GM21576 (cell line): ENCODE results near the gene NIM1K.
"Not testable (repeated sequence)": the region's sequence is repeated elsewhere in the genome, so short reads cannot be mapped to it uniquely, and the experiment has no call there.

Experiments used
- ATAC-seq: cut with Tn5 transposase; IDR thresholded peaks from one replicate; pipeline ENCODE4 v1.9.1; 2021; ENCODE audit warnings: mild to moderate bottlenecking, moderate library complexity; ENCODE audit not compliant: unreplicated experiment

NIM1K gene

DNA sequence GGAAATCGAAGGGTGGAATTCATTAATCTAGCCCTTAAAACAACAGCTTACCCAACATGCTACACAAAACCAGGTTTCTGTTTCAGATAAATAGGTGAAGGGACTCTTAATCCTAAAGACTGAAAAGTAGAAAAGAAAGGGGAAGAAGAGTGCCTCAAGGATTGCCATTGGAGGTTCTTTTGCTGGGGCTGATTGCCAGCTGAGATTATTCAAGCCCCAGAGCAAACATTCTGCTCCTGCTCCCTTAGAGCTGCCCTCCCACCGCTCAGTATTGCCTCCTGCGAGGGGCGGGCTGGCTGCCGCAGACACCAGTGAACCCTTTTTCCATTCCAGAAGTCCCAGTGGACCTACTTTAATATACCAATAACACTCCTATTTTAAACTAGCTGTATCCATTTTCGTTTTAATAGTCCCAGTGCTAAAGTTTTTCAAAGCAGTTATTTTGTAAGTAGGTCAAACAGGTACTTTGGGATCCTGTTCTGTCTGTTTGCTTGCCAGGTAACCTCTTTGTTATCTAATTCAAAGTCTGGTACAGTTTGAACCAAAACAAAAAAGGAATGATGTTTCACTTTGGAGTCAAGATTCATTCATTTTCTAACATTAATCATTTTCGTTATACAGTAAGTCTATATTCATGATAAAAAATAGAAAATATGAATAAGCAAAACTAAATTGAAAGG lies 82.5 kb downstream of the NIM1K start:
- ATAC-seq = no peak

DNA sequence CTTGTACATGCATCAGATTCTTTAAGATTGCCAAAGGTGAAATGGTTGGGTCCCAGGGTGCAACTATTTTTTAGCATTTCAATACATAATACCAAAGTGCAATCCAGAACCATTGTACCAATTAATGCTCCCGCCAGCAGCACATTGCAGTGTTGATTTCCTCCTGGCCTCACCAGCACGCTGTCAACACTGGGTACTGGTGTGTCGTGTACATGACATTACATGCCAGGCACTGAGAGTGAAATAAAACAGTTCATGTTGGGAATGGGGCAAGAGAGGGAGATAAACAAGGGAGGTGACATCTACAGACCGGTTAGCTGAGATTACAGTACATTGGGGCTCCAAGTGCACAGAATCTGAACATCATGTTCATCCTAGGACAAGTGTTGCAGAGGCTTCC lies 83.4 kb downstream of the NIM1K start:
- no peak for ATAC-seq

DNA sequence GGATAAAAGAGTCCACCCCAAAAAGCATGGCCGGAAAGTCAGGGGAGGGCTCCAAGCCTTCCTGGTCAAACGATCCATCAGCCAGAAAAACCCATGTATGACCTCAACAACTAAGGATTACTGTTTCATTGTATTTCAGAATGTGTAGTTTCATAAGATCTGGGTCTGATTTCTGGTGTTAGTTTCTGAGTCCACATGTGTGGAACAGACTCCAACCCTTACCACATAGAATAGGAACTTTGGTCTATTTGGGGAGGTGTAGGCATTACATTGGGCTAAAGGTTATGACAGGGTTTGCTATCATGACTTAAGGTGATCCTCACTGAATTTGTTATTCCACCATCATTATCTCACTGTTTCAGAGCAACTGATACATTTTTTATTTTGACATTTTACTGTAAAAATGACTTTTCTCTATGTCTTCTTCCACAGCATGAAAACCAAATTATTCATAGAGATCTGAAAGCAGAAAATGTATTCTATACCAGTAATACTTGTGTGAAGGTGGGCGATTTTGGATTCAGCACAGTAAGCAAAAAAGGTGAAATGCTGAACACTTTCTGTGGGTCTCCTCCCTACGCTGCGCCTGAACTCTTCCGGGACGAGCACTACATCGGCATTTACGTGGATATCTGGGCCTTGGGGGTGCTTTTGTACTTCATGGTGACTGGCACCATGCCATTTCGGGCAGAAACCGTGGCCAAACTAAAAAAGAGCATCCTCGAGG lies 87.7 kb downstream of the NIM1K start:
- ATAC-seq = no peak

DNA sequence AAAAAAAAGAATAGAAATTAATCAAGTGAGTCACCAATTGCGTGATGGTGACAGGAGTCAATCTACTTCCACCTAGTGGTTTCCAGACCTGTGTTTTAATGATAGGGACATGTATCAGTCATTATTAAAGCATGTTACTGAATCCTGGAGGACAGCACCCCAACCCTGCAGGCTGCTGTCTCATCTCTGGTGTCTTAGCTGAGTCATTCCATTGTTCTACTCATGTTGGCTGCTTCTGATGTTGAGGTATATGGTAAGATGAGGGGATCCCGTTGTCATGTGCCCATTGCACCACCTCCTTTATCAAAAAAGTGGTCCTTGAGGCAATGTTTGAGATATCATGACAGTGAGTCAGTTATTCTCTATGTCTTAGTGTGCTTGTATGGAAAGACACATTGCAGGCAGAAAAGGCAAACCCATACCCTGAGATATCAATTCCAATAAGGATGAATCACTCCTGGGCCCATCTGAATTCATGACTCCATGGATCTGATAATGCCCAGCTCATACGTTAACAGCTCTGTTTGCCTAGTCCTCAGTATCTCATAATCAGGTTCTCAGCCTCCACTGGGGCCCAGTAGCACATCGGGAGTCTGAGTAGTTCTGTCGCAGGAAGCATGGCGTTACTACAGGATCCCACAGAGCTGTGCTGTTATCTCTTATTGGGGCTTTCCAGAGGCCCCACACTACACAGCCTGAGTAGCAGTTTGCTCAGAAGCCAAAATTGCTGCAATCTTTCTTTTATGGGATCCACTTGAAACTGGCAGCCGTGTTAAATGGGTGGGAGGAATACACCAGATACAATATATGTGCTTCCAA lies 90.0 kb downstream of the NIM1K start:
- ATAC-seq = no peak

DNA sequence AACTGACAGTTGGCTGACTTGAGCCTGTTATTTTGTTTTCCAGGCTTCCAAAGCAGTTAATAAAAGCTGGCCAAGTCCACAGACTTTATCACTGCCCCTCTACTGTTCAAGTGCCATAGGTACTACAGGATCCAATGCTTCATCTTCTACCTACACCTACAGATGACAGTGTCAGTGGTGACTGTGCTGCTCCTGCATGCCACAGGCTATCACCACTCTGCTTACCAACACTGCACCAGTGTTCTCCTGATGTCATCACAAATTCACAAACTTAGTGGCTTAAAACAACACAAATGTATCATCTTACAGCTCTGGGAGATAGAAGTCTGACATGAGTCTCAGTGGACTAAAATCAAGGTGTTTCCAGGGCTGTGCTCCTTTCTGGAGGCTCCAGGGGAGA lies 94.6 kb downstream of the NIM1K start:
- ATAC-seq = no peak

DNA sequence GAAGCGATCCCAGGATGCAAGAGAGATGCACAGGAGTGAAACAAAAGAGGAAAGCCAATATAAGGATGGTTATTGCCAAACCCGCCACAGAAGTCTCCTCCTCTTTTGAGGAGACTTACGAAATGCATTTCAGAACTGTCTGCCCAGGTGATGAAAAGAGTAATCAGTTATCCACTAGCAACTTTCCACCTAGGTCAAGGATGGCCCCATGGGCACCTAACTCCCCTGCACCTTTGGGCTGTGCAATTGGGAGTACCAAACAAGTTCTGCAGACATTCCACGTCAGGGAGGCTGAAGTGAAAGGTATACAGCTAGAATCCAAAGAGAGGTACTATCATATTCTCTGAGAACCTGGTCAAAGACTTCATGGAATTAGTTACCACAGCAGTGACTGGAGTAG lies 95.5 kb downstream of the NIM1K start:
- ATAC-seq = no peak

DNA sequence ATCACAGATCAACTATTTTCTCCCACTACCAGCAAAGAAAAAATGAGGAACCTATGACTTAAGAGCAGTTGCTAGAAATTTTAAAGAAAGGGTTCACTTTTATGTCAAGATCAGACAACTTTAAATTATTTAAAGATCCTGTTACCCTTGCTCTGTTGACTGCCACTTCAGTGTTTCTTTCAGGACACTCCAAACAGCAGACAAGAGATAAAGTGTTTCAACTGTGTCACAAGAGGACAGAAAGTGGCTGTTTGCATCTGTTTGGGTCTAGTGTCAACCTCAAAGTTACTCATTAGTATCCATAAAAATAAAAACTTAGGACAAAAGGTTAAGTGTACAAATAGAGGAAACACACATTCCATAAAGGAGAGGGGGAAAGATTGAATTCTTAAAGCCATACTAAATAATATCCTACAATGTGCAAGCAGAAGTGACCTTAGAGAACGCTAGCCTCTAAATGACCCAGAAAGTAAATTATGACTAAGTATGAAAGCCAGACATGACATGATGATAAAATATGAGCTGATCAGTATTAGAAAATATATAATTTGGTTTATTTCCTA lies 96.3 kb downstream of the NIM1K start:
- no peak for ATAC-seq

DNA sequence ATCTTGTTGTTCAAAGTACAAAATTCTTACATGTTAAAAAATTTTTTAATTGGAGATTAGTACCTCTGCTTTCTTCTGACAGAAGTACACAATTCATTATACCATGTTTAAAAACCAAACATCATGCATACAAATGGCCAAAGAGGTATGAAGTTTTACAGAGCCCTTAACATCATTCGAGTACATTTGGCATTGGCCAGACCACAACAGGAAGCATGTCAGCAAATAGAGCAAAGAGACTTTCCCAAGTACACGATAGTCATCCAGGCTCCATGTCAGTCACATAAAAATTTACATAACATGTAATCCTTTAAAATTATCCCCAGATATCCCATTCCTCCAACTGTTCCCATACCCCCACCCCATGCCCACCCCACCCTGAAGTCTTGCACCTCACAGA lies 98.7 kb downstream of the NIM1K start:
- ATAC-seq = no peak

DNA sequence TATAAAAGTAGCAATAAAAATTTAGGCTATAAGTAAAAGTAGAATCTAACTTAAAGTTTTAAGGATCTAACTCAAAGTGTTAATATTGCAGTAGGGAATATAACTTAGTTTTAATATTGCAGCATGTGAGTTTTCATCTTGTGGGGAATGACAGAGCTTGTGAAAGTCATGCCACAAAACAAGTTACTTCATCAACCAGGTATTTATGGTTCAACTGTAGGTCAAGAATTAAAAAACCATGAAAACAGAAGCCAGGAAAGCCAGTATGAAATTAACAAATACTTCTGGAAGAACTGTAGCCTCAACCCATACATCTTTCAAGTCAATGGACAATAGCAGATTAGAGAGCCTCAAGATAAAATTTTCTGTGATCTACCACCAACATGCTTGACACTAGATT lies 102.2 kb downstream of the NIM1K start:
- ATAC-seq = no peak

DNA sequence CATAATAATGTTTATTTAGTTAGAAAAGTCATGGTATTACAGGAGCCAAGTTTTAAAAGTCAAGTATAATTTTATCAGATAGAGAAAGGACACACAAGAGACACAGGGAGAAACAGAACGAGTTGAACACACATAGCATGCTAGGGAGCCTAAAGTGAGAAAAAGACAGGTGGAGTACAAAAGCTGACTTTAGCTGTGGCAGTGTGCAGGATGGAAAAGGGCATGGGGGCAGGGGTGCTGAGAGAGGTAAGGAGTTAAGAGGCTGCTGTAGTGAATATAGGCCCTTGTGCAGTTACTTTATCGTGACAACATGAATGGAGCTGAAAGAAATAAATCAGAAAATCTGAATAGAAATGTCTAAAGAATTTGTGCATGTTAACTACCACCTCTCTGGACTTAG lies 103.2 kb downstream of the NIM1K start:
- no peak for ATAC-seq

DNA sequence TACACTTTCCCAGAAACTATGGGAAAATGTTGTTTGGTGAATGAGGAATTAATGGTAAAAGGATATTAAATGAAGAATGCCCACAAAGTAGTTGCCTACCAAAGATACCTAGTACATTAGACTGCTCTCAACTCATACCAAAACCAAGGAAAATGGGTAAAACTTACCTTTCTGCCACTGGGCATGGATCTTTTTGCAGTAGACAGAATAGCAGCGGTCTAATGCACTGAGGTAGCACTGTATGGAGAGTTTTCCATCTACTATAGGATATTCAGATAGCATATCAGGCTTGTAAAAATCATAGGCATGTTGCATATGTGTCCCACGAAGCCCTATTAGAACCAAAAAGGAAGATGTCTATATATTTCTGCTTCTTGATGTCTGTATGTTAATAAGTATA lies 104.8 kb downstream of the NIM1K start:
- no peak for ATAC-seq

DNA sequence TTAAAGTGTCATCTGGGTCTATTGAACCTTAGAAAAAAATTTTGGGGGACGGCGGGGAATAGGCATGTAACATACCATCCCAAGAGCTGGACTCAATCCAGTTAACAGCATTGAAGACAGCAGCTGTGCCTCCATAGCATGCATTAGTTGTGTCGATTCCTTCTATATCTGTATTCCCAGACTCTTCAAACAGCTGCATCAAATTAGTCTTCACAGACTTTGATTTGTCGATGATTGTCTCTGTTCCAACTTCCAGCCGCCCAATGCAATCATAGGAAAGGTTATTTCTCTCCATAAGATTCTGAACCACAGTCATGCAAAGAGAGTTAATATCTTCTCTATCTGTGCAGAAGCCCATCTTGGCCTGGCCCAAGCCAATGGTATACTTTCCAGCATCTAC lies 106.4 kb downstream of the NIM1K start:
- no peak for ATAC-seq

DNA sequence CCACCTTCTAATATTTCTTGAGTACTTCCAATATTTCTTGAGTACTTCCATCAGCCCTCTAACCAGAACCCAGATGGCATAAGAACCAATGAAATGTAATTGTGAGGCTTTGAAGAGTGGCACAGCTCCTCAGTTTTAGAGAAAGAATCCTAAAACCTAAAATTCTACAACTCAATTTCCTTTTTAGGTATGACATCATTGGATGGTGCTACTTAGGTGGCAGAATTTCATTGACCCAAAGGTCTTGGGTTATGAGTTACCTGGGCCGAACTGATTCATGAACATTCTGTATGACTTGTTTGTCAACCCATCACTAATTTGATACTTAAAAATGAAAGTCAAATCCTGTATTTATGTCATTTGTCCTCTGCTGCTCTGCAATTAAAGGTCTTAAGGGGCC lies 108.1 kb downstream of the NIM1K start:
- no peak for ATAC-seq

DNA sequence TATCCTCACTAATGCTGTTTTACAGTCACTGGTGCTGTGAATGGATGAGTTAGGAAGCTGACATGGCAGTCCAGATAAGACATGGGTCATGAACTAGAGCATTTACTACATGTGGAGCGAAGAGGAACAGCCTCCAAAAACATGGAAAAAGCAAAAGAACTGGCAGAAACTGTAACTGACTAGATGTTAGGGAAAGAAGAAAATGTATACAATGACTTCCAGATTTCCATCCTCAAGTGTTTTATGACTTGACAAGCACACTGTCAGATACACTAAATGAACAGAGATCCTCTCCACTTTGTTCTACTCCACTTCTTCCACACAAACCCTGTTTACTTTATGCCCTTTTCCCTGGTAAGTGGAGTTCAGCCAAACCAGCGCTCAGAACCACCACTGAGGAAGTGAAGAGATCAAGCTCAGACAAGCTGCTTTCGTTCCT lies 109.6 kb downstream of the NIM1K start:
- no peak for ATAC-seq

DNA sequence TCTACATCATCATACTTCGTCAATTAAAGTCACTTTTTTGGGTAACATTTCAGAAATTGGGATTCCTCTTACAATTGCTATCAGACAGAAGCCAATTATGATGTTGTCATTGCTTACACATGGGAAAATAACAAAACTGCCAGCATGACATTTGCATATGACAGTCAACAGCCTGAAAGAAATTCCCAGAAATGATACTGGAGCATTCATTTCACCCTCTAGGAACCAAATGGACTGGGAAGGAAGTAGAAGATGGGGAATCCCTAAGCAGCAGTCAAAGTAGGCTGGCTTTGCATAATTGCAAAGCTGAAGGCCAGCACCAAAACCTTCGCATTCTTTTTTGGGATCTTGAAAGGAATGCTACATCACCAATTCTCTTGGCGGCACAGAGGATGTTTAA lies 110.5 kb downstream of the NIM1K start:
- ATAC-seq = no peak

DNA sequence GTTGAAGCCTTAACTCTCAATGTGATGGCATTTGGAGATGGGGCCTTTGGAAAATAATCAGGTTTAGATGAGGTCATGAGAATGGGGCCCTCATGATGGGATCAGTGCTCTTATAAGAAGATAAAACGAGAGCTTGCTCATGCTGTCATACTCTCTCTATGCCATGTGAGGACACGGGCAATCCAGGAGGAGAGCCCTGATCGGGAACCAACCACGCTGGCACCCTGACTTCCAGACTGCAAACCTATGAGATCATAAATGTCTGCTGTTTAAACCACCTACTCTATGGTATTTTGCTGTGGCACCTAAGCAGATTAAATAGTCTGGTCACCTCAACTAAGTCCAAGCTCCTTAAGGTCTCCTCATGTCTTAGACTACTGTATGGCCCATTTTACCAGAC lies 111.2 kb downstream of the NIM1K start:
- ATAC-seq = no peak

DNA sequence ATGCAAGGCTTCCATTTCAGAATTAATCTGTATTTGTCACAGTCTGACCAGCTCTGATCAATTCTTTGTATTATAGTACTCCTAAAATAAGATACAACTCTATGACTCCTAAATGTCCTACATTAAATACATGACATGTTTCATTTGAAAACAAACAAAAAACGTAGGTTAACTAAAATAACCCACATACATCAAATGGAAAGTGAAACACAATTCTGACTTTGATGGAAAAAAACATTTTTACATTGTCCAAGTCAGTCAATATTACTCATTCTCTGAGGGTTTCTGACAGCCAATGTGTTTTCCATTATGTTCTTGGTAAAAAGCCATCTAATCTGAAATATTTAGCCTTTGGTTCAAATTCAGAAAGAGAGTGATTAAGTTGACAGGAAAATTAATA lies 112.5 kb downstream of the NIM1K start:
- peak; percentile 40 for ATAC-seq

DNA sequence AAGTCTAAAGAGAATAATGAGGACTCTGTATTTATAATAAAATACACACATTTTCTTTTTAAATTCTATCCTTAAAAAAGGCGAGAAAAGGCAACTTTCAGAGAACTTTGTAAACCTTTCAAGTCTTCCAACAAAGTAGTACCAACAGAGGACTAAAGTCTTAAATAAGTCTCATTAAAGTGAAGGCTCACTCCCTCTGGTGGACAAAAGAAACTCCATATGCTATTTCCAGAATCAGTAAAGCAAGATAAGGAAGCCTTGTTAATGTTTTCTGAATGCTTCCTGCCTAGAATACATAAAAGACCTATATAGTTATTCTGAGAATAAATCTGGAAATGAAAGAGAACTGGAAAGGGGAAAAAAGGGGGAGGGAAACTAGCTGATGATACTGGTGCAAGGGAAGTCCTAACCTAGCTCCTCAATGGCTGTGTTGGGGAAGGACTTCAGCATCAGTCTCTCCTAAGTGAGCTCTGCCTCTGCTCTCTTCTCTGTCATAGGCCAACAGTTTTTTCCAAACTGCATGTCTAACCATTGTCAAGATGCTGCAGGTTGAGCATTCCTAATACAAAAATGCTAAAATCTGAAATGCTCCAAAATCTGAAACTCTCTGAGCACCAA lies 114.0 kb downstream of the NIM1K start:
- ATAC-seq = peak; percentile 68

DNA sequence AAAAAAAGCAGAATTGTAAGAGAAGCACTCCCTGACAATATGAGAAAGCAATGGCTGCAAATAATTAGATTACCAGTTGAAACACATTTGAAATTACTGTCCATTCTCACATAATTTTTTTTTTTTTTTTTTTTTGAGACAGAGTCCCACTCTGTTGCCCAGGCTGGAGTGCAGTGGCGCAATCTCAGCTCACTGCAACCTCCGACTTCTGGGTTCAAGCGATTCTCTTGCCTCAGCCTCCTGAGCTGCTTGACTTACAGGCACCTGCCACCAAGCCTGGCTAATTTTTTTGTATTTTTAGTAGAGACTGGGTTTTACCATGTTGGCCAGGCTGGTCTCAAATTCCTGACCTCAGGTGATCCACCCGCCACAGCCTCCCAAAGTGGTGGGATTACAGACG lies 114.9 kb downstream of the NIM1K start:
- not testable (repeated sequence) for ATAC-seq

DNA sequence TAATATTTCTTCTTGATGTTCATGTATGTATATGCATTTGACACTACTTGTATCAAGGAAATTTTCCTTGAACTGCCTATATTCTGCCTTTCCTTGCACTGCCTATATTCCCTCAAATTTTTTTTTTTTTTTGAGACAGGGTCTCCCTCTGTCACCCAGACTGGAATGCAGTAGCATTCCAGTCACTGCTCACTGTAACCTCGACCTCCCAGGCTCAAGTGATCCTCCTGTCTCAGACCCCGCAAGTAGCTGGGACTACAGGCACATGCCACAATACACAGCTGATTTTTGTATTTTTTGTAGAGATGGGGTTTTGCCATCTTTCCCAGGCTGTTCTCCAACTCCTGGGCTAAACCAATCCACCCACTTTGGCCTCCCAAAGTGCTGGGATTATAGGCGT lies 117.1 kb downstream of the NIM1K start:
- ATAC-seq = no peak

DNA sequence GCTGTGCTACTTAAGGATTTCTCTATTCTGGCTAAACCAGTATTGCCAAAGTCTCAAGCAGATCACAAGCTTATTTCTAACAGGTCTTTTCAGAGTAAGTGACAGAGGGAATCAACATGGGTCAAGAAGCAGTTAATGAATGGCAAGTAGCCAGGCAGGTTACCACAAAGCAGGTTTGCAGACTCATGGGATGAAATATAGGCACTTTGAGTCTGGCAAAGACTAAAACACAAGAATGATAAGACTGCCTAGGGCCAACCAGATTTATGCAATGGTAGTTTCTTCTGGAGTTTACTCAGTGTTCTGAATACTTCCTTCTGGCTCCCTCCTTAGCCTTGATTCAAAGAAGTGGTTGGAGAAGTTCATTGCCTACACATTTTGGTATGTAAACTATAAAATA lies 117.6 kb downstream of the NIM1K start:
- ATAC-seq = no peak
